Activated CD4-positive, alpha-beta T cell treated with anti-CD3 and anti-CD28 coated beads for 48 hours (primary cell): ENCODE measurements around the gene EIF2S2.
"Not testable (repeated sequence)": the region's sequence is repeated elsewhere in the genome, so short reads cannot be mapped to it uniquely, and the experiment has no call there.

Experiments used
- DNase-seq: peaks from one replicate; pipeline ENCODE4 v3.0.0-alpha.2; 2020

Gene EIF2S2

GRCh38 chr20:34111702-34112599, at the start of gene EIF2S2:
Gene EIF2S2 (minus strand): TSS chr20:34112243. CDS start chr20:34112110, 133 bp downstream.
- DNase-seq = peak; percentile 96

GRCh38 chr20:34157697-34158096, 45.7 kb upstream of the EIF2S2 start:
- not testable (repeated sequence) for DNase-seq

- DNase-seq = no peak
Observed at GRCh38 chr20:34155836-34156235, 43.8 kb upstream of the EIF2S2 start.

GRCh38 chr20:34153169-34153568, 41.1 kb upstream of the EIF2S2 start:
- not testable (repeated sequence) for DNase-seq

GRCh38 chr20:34152073-34152472, 40.0 kb upstream of the EIF2S2 start:
- not testable (repeated sequence) for DNase-seq

GRCh38 chr20:34150306-34151000, 38.4 kb upstream of the EIF2S2 start:
- DNase-seq = no peak

GRCh38 chr20:34145280-34145819, 33.3 kb upstream of the EIF2S2 start:
- no peak for DNase-seq

- no peak for DNase-seq
Observed at GRCh38 chr20:34143951-34144350, 31.9 kb upstream of the EIF2S2 start.

GRCh38 chr20:34142121-34142520, 30.1 kb upstream of the EIF2S2 start:
- DNase-seq = no peak

- DNase-seq = no peak
Observed at GRCh38 chr20:34141293-34141692, 29.2 kb upstream of the EIF2S2 start.

GRCh38 chr20:34135525-34136275, 23.7 kb upstream of the EIF2S2 start:
- not testable (repeated sequence) for DNase-seq

- not testable (repeated sequence) for DNase-seq
Observed at GRCh38 chr20:34133365-34133860, 21.4 kb upstream of the EIF2S2 start.

- not testable (repeated sequence) for DNase-seq
Observed at GRCh38 chr20:34132943-34133342, 20.9 kb upstream of the EIF2S2 start.

GRCh38 chr20:34132491-34132890, 20.4 kb upstream of the EIF2S2 start:
- not testable (repeated sequence) for DNase-seq

- DNase-seq = no peak
Observed at GRCh38 chr20:34131491-34131890, 19.4 kb upstream of the EIF2S2 start.

- peak; percentile 59 for DNase-seq
Observed at GRCh38 chr20:34129518-34130162, 17.6 kb upstream of the EIF2S2 start.

GRCh38 chr20:34127792-34128191, 15.7 kb upstream of the EIF2S2 start:
- no peak for DNase-seq

GRCh38 chr20:34124469-34125249, 12.6 kb upstream of the EIF2S2 start:
- DNase-seq = no peak

- DNase-seq = no peak
Observed at GRCh38 chr20:34123309-34123708, 11.3 kb upstream of the EIF2S2 start.

GRCh38 chr20:34122274-34122980, 10.4 kb upstream of the EIF2S2 start:
- no peak for DNase-seq

GRCh38 chr20:34120213-34120612, 8.2 kb upstream of the EIF2S2 start:
- DNase-seq = no peak
